Subcutaneous preadipocyte (primary cell): ENCODE measurements around the gene HAUS1. TPM values are rescaled to one million over a fixed set of nuclear protein-coding genes. Genes with fewer than 3 reads are reported as not detected.

Experiments used
- small RNA-seq: library from RNA; depleted of rRNA; stranded (forward); fragments of <200 nt; gene quantifications from one replicate; pipeline ENCODE3, GENCODE V24; 2012
- total RNA-seq: library from RNA; depleted of rRNA; stranded (reverse); fragments of >200 nt; gene quantifications from 2 replicates; pipeline ENCODE4 v1.2.3, GENCODE V29; 2012

The HAUS1 gene
- 39.9 and 68.0 TPM in 2 replicates for total RNA-seq

GRCh38 chr18:46104128-46104911 is at the start of gene HAUS1:
Gene HAUS1, plus strand, starts transcription at chr18:46104385. Its CDS starts 27 bp downstream, at chr18:46104412.

GRCh38 chr18:46071653-46072375 is 32.4 kb upstream of the HAUS1 start, which contains the start of gene PSTPIP2:
Gene PSTPIP2, minus strand, starts transcription at chr18:46072260. Its CDS starts 72 bp downstream, at chr18:46072188.

GRCh38 chr18:46097801-46098615 is 6.2 kb upstream of the HAUS1 start, which contains the start of gene ATP5F1A:
Gene ATP5F1A, minus strand, starts transcription at chr18:46098296. Its CDS starts 65 bp downstream, at chr18:46098231.

Small RNAs within 50 kb of the gene (small RNA-seq; reads per million reads assigned to genes)
- not detected for gene RNU6-1278P
- gene RNY4P37: not detected

Other genes with a start within 250 kb of the HAUS1 start
- gene EPG5, start 137.1 kb upstream of the HAUS1 start, total RNA-seq: 32.3 and 48.3 TPM in 2 replicates
- gene PSTPIP2, start 32.1 kb upstream of the HAUS1 start, total RNA-seq: 3.3 and 3.5 TPM in 2 replicates
- 658 and 689 TPM in 2 replicates for gene ATP5F1A, start 6.1 kb upstream of the HAUS1 start, total RNA-seq